Upper lobe of left lung (tissue), 6 donors: ENCODE results near the gene TMPRSS5. TPM values are rescaled to one million over a fixed set of nuclear protein-coding genes. Genes with fewer than 3 reads are reported as not detected.
"Not testable (repeated sequence)": the region's sequence is repeated elsewhere in the genome, so short reads cannot be mapped to it uniquely, and the experiment has no call there.

Experiments used
- ATAC-seq, 2 donors: fragments of 200-7000 bp; cut with Tn5 transposase; one replicate each; pipeline ENCODE4 v1.9.1; 2022; ENCODE audit warnings: mild to moderate bottlenecking in 2 of 2, moderate library complexity in 2 of 2; ENCODE audit not compliant: low FRiP score in 2 of 2
- DNase-seq, 2 donors: peaks; one replicate each; pipeline ENCODE4 v3.0.0-alpha.2; 2019 to 2020
- H3K27ac ChIP-seq, 4 donors: fragments of 200-600 bp; sonication (generic); one replicate each; pipeline ENCODE4 v1.5.1; 2016 to 2019
- H3K27me3 ChIP-seq, 4 donors: fragments of 200-600 bp; sonication (generic); one replicate each; pipeline ENCODE4 v1.5.1; 2017 to 2019
- H3K36me3 ChIP-seq, 4 donors: fragments of 200-600 bp; sonication (generic); one replicate each; pipeline ENCODE4 v1.5.1; 2016 to 2019
- H3K4me1 ChIP-seq, 4 donors: fragments of 200-600 bp; sonication (generic); one replicate each; pipeline ENCODE4 v1.5.1; 2018 to 2019
- H3K4me3 ChIP-seq, 4 donors: fragments of 200-600 bp; sonication (generic); one replicate each; pipeline ENCODE4 v1.5.1; 2017 to 2019; ENCODE audit warnings: mild to moderate bottlenecking in 2 of 4, moderate library complexity in 1 of 4
- H3K9me3 ChIP-seq, 4 donors: fragments of 200-600 bp; sonication (generic); one replicate each; pipeline ENCODE4 v1.5.1; 2018 to 2019
- EP300 ChIP-seq, 4 donors: sonication (generic); formaldehyde crosslinking; IDR thresholded peaks; one replicate each; pipeline ENCODE4 v1.5.1; 2017; ENCODE audit warnings: antibody characterized with exemption in 4 of 4, control low read depth in 2 of 4
- POLR2A ChIP-seq, 4 donors: fragments of 450-650 bp; IDR thresholded peaks; one replicate each; pipeline ENCODE4 v1.5.1; 2016 to 2017; ENCODE audit warnings: antibody characterized with exemption in 4 of 4, mild to moderate bottlenecking in 2 of 4
- POLR2AphosphoS5 ChIP-seq, 2 donors: sonication (generic); formaldehyde crosslinking; IDR thresholded peaks; one replicate each; pipeline ENCODE4 v1.5.1; 2017; ENCODE audit warnings: antibody characterized with exemption in 2 of 2
- WGBS, 2 donors: methylation state at CpG; one replicate each; pipeline ENCODE4 v1.1.5; 2017 to 2018; 5-methylcytosine and 5-hydroxymethylcytosine counted together
- total RNA-seq, 6 donors: library from RNA; depleted of rRNA in 4 of 6; stranded (reverse); fragments of >200 nt in 4 of 6; gene quantifications; one replicate each; pipeline versions ENCODE4 v1.1.0 to v1.2.1, GENCODE V29; 2016 to 2021
- TF ChIP-seq, protein P1 (sequence below), 6 experiments: fragments of 450-650 bp in 4 of 6; fragments of 200-600 bp in 2 of 6; sonication (generic) in 2 of 6; IDR thresholded peaks; one replicate each; pipeline ENCODE4 v1.5.1; 2016 to 2019; ENCODE audit warnings: antibody characterized with exemption in 6 of 6
- donor health status: DM: no; HTN: no; CAD: no; lungs with moderate emphysema.
- donor health status: DM: no; HTN: yes; CAD: no; lungs with severe emphysema.

Gene TMPRSS5
- total RNA-seq, 6 donors from 2014 or later: 0.61 to 2.4 (median 0.85) TPM; not detected in 2

DNA sequence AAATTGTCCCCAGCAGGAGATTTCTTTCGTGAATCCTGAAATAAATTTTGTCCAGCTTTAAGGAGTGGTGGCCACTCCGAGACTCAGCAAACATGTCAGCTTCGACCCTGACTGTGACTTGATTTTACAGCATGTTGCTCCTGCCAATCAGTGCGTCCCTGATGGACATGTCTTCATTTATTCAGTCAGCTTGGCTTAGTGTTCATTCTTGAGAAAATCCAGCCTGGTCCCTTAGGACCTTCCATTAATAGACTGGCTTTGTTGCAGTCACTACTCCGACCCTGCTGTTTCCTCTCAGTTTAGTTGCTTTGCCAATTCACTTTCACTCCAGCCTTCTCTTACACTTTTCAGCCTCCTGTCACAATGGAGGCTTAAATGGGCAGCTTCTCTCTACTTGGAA is 30.5 kb downstream of the TMPRSS5 start:
- 61 to 73% methylated on average over 5 of the region's 5 CpGs for WGBS, 2 donors
- Histone ChIP-seq H3K27ac (no peak overlapping the region), H3K4me3 (no peak overlapping the region), H3K27me3 (no peaks in the 10 kb centered on the region), H3K9me3 (no peaks in the 10 kb centered on the region), H3K36me3 (no peaks in the 10 kb centered on the region), H3K4me1 (no peaks in the 10 kb centered on the region)
- DNase-seq: no peak
- no peak for ATAC-seq
- TF ChIP-seq POLR2AphosphoS5 (IDR thresholded peaks at IDR 0.05): no peak
- no peak for TF ChIP-seq EP300 (IDR thresholded peaks at IDR 0.05)
- TF ChIP-seq, protein P1, sequence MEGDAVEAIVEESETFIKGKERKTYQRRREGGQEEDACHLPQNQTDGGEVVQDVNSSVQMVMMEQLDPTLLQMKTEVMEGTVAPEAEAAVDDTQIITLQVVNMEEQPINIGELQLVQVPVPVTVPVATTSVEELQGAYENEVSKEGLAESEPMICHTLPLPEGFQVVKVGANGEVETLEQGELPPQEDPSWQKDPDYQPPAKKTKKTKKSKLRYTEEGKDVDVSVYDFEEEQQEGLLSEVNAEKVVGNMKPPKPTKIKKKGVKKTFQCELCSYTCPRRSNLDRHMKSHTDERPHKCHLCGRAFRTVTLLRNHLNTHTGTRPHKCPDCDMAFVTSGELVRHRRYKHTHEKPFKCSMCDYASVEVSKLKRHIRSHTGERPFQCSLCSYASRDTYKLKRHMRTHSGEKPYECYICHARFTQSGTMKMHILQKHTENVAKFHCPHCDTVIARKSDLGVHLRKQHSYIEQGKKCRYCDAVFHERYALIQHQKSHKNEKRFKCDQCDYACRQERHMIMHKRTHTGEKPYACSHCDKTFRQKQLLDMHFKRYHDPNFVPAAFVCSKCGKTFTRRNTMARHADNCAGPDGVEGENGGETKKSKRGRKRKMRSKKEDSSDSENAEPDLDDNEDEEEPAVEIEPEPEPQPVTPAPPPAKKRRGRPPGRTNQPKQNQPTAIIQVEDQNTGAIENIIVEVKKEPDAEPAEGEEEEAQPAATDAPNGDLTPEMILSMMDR (IDR thresholded peaks at IDR 0.05): no peak
- no peak for TF ChIP-seq POLR2A (IDR thresholded peaks at IDR 0.05)

DNA sequence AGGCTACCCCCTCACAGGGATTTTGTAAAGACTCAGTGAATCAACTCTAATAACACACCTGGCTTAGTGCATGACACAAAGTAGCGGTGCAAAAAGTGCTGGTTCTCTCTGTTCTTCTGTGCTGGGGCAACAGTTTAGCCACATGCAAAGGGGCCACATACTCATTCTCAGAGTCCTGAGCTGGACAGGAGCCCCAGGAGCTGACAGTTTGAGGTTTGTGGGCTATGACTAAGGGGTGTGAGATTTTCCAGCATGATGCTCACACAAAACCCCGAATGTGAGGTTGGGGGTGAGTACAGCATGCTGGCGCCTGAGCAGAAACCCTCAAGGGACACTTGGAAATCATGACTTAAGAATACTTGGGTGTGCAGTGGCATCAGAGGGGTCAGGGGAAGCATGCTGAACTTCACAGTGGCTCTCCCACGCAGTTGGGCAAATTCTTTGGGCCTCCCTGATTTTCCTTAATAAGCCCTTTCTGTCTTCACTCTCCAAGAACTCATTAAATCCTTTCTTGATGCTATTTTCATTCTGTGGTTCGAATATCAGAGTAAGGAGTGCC is 31.0 kb downstream of the TMPRSS5 start:
- Histone ChIP-seq H3K36me3 (no peaks in the 10 kb centered on the region), H3K4me3 (no peak overlapping the region), H3K9me3 (no peaks in the 10 kb centered on the region), H3K27ac (no peak overlapping the region), H3K27me3 (no peaks in the 10 kb centered on the region), H3K4me1 (no peaks in the 10 kb centered on the region)
- ATAC-seq: no peak
- DNase-seq: no peak
- TF ChIP-seq POLR2A (IDR thresholded peaks at IDR 0.05): no peak
- TF ChIP-seq POLR2AphosphoS5 (IDR thresholded peaks at IDR 0.05): no peak
- TF ChIP-seq, protein P1 (IDR thresholded peaks at IDR 0.05): no peak
- no peak for TF ChIP-seq EP300 (IDR thresholded peaks at IDR 0.05)
- WGBS, 2 donors: 70 to 72% methylated on average over 5 of the region's 5 CpGs

DNA sequence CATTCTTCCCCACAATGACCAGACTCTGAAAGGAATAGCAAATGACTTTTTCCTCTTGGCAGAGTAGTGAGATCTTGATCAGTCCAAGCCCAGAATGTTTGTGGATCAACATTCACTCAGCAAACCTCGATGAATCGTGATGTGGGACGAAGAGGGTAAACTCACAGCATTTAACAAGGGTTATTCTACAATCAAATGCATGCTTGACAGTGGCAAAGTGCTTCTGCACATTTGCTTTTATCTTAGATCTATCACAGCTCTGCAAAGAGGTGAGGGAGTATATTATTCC is 31.8 kb downstream of the TMPRSS5 start:
- H3K27ac ChIP-seq: no peak overlapping the region
- H3K27me3 ChIP-seq: no peaks in the 10 kb centered on the region
- ATAC-seq (no peak), DNase-seq (no peak)
- H3K9me3 ChIP-seq: no peaks in the 10 kb centered on the region
- H3K4me1 ChIP-seq: no peaks in the 10 kb centered on the region
- no peaks in the 10 kb centered on the region for H3K36me3 ChIP-seq
- WGBS, 2 donors: 45 to 61% methylated on average over 3 of the region's 3 CpGs
- H3K4me3 ChIP-seq: no peak overlapping the region
- TF ChIP-seq EP300 (IDR thresholded peaks at IDR 0.05): no peak
- no peak for TF ChIP-seq POLR2AphosphoS5 (IDR thresholded peaks at IDR 0.05)
- no peak for TF ChIP-seq POLR2A (IDR thresholded peaks at IDR 0.05)
- TF ChIP-seq, protein P1 (IDR thresholded peaks at IDR 0.05): no peak

DNA sequence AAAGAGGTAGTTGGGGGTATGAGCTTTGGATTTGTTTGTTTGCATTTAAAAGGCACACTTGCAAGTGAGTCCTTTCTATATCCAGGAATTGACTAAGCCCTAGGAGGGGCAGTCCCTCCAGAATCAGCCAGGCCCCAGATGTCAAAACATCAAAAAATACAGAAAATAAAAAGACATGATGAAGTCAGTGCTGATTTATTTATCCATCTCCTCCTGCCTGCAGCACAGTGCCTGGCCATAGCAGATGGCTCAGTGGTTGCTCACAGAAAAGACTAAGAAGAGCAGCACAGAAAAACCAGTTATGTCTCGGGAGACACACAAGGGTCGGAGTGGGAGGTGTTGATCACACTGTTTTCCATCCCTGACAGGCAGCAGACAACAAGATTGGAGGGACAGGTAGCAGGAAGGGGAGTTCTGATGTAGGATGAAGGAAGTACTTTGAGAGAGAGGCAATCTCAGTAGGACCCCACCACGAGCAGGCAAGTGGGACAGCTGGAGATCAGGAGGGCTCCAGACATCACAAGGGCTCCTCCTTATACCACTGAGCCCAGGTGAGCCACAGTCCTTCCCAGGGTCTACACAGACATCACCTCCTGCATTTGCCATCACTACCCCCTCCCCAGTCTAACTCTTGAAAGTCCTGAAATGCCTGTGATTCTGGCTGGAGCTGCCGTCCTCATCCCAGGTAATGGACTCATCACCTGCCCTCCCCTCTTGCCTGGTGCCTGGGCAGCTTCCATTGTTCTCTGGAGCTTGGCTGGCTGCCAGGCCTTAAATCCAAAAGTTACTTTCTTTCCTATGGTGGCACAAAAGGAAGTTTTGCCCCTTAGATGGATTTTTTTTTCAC is 32.3 kb downstream of the TMPRSS5 start:
- H3K36me3 ChIP-seq: no peaks in the 10 kb centered on the region
- no peak for DNase-seq
- H3K9me3 ChIP-seq: no peaks in the 10 kb centered on the region
- no peak overlapping the region for H3K27ac ChIP-seq
- no peaks in the 10 kb centered on the region for H3K4me1 ChIP-seq
- 55 to 61% methylated on average over 4 of the region's 4 CpGs for WGBS, 2 donors
- TF ChIP-seq EP300 (IDR thresholded peaks at IDR 0.05): no peak
- TF ChIP-seq, protein P1 (IDR thresholded peaks at IDR 0.05): no peak
- ATAC-seq: no peak
- H3K4me3 ChIP-seq: no peak overlapping the region
- H3K27me3 ChIP-seq: no peaks in the 10 kb centered on the region

DNA sequence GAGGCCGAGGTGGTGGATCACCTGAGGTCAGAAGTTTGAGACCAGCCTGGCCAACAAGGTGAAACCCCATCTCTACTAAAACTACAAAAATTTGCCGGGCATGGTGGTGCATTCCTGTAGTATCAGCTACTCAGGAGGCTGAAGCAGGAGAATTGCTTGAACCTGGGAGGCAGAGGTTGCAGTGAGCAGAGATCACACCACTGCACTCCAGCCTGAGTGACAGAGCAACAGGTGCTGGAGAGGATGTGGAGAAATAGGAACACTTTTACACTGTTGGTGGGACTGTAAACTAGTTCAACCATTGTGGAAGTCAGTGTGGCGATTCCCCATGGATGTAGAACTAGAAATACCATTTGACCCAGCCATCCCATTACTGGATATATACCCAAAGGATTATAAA is 34.2 kb downstream of the TMPRSS5 start:
- H3K27me3 ChIP-seq, H3K4me3 ChIP-seq, H3K27ac ChIP-seq, H3K4me1 ChIP-seq, ATAC-seq, H3K9me3 ChIP-seq, H3K36me3 ChIP-seq, DNase-seq: not testable (repeated sequence)
- 90 to 97% methylated on average over 3 of the region's 3 CpGs for WGBS, 2 donors
